Sigmoid colon (tissue), 7 donors: ENCODE results near the gene CDA. TPM values are rescaled to one million over a fixed set of nuclear protein-coding genes. Genes with fewer than 3 reads are reported as not detected.
A peak's percentile ranks its signal among the peaks of the same experiment; 100 is the strongest.

Experiments
- DNase-seq: peaks from one replicate; pipeline ENCODE4 v3.0.0-alpha.2; 2019
- H3K27ac ChIP-seq, 4 donors: fragments of 200-600 bp; sonication (generic); one replicate each; pipeline ENCODE4 v1.5.1; 2016 to 2019; ENCODE audit warnings: mild to moderate bottlenecking in 1 of 4
- H3K27me3 ChIP-seq, 3 donors: fragments of 200-600 bp; sonication (generic); one replicate each; pipeline ENCODE4 v1.5.1; 2019; ENCODE audit warnings: mild to moderate bottlenecking in 1 of 3
- H3K36me3 ChIP-seq, 4 donors: fragments of 200-600 bp; sonication (generic); one replicate each; pipeline ENCODE4 v1.5.1; 2016 to 2019
- H3K4me1 ChIP-seq, 4 donors: fragments of 200-600 bp; sonication (generic); one replicate each; pipeline ENCODE4 v1.5.1; 2017 to 2019
- H3K4me3 ChIP-seq, 4 donors: fragments of 200-600 bp; sonication (generic); one replicate each; pipeline ENCODE4 v1.5.1; 2017 to 2019; ENCODE audit warnings: mild to moderate bottlenecking in 2 of 4, moderate library complexity in 1 of 4
- H3K9me3 ChIP-seq, 4 donors: fragments of 200-600 bp in 3 of 4; sonication (generic) in 3 of 4; one replicate each; pipeline versions ENCODE4 v1.5.1 to v1.6.1; 2013 to 2019
- CTCF ChIP-seq, 4 experiments: fragments of 450-650 bp in 3 of 4; fragments of 200-600 bp in 1 of 4; IDR thresholded peaks; one replicate each; pipeline ENCODE4 v1.5.1; 2016 to 2019; ENCODE audit warnings: antibody characterized with exemption in 4 of 4, mild to moderate bottlenecking in 3 of 4, moderate library complexity in 2 of 4
- EP300 ChIP-seq, 4 donors: sonication (generic); formaldehyde crosslinking; IDR thresholded peaks; one replicate each; pipeline ENCODE4 v1.6.1; 2017; ENCODE audit warnings: antibody characterized with exemption in 4 of 4
- POLR2A ChIP-seq, 2 donors: fragments of 450-650 bp; IDR thresholded peaks; one replicate each; pipeline ENCODE4 v1.6.1; 2016; ENCODE audit warnings: antibody characterized with exemption in 2 of 2, mild to moderate bottlenecking in 2 of 2, moderate library complexity in 2 of 2
- POLR2AphosphoS5 ChIP-seq, 4 donors: sonication (generic); formaldehyde crosslinking; IDR thresholded peaks; one replicate each; pipeline ENCODE4 v1.6.1; 2017; ENCODE audit warnings: antibody characterized with exemption in 4 of 4
- WGBS, 2 donors: extraction: QIAGEN DNeasy Blood & Tissue Kit; methylation state at CpG; one replicate each; pipeline ENCODE4 v1.1.7; 2013; 5-methylcytosine and 5-hydroxymethylcytosine counted together
- intact Hi-C: fragments of 100-400 bp; cut with DNase I; formaldehyde crosslinking; loops from one replicate; pipeline ENCODE4 v1.15.1; 2023
- polyA plus RNA-seq, 3 donors: library from polyadenylated mRNA; stranded (reverse); fragments of 200-250 nt; gene quantifications; one replicate each; pipeline ENCODE4 v1.2.3, GENCODE V29; 2013
- total RNA-seq, 4 donors: library from RNA; depleted of rRNA; stranded (reverse); fragments of >200 nt; gene quantifications; one replicate each; pipeline ENCODE4 v1.1.0, GENCODE V29; 2016
- donor health status: healthy with polysubstance abuse.
- donor health status: Bipolar disorder and iron deficiency.
- donor health status: healthy.

The CDA gene
- total and polyA plus RNA-seq, 7 donors: 1.3 to 272 (median 4.3) TPM

GRCh38 chr1:20626524-20626923 is 37.6 kb downstream of the CDA start:
- Histone ChIP-seq H3K27ac (no peak overlapping the region), H3K36me3 (no peaks in the 10 kb centered on the region), H3K9me3 (no peaks in the 10 kb centered on the region), H3K4me3 (no peak overlapping the region), H3K27me3 (peaks cover 0 to 8% (median 0%) of the 10 kb centered on the region in 3 donors), H3K4me1 (no peaks in the 10 kb centered on the region)
- DNase-seq: no peak
- WGBS, 2 donors: 74 to 78% methylated on average over 1 of the region's 1 CpG
- TF ChIP-seq EP300 (IDR thresholded peaks at IDR 0.05) (no peak), CTCF (IDR thresholded peaks at IDR 0.05) (no peak), POLR2AphosphoS5 (IDR thresholded peaks at IDR 0.05) (no peak), POLR2A (IDR thresholded peaks at IDR 0.05) (no peak)
- intact Hi-C loops: no loop called here

GRCh38 chr1:20630729-20631128 is 41.8 kb downstream of the CDA start:
- 64 to 66% methylated on average over 4 of the region's 4 CpGs for WGBS, 2 donors
- intact Hi-C loops: no loop called here
- no peak for DNase-seq

GRCh38 chr1:20632386-20632785 is 43.5 kb downstream of the CDA start:
- peaks cover 0 to 28% (median 20%) of the 10 kb centered on the region in 4 donors for H3K4me1 ChIP-seq
- peaks cover 0 to 6% (median 5%) of the 10 kb centered on the region in 4 donors for H3K36me3 ChIP-seq
- no peaks in the 10 kb centered on the region for H3K27me3 ChIP-seq
- no peak for TF ChIP-seq POLR2A (IDR thresholded peaks at IDR 0.05)
- TF ChIP-seq CTCF (IDR thresholded peaks at IDR 0.05): no peak
- no peak for TF ChIP-seq POLR2AphosphoS5 (IDR thresholded peaks at IDR 0.05)
- TF ChIP-seq EP300 (IDR thresholded peaks at IDR 0.05): no peak
- DNase-seq: no peak
- no peaks in the 10 kb centered on the region for H3K9me3 ChIP-seq
- intact Hi-C loops: loop anchor here (2.0 kb wide), 1 partner anchor 110 kb away; no protein-coding TSS in a partner anchor
- no peak overlapping the region for H3K4me3 ChIP-seq
- 86 to 87% methylated on average over 3 of the region's 3 CpGs for WGBS, 2 donors
- no peak overlapping the region for H3K27ac ChIP-seq

More at GRCh38 chr1:20630729-20631128, 41.8 kb downstream of the CDA start:
- H3K27me3 ChIP-seq: no peaks in the 10 kb centered on the region
- H3K4me3 ChIP-seq: no peak overlapping the region
- H3K4me1 ChIP-seq: peaks cover 0 to 22% (median 16%) of the 10 kb centered on the region in 4 donors
- no peak overlapping the region for H3K27ac ChIP-seq
- TF ChIP-seq POLR2AphosphoS5 (IDR thresholded peaks at IDR 0.05) (no peak), CTCF (IDR thresholded peaks at IDR 0.05) (no peak), POLR2A (IDR thresholded peaks at IDR 0.05) (no peak), EP300 (IDR thresholded peaks at IDR 0.05) (no peak)
- no peaks in the 10 kb centered on the region for H3K36me3 ChIP-seq
- no peaks in the 10 kb centered on the region for H3K9me3 ChIP-seq

GRCh38 chr1:20633190-20634064 is 44.5 kb downstream of the CDA start, which contains the start of gene PINK1:
Gene PINK1, plus strand, starts transcription at chr1:20633458. Its CDS starts 91 bp downstream, at chr1:20633549.
- intact Hi-C loops: loop anchor here (2.0 kb wide), 1 partner anchor 111 kb away; no protein-coding TSS in a partner anchor
- TF ChIP-seq EP300 (IDR thresholded peaks at IDR 0.05): no peak
- TF ChIP-seq CTCF (IDR thresholded peaks at IDR 0.05): peak; percentile 88 to 98 (median 92)
- peak; percentile 31 to 86 (median 80) for TF ChIP-seq POLR2AphosphoS5 (IDR thresholded peaks at IDR 0.05)

More at GRCh38 chr1:20633190-20634064, 44.5 kb downstream of the CDA start, which contains the start of gene PINK1:
- Histone ChIP-seq H3K4me1 (peaks cover 0 to 28% (median 20%) of the 10 kb centered on the region in 4 donors), H3K27ac (peak within 1 kb of the TSS; percentile 95 to 96 (median 96)), H3K36me3 (peaks cover 0 to 17% (median 15%) of the 10 kb centered on the region in 4 donors), H3K27me3 (no peaks in the 10 kb centered on the region), H3K9me3 (no peaks in the 10 kb centered on the region), H3K4me3 (peak within 1 kb of the TSS; percentile 88 to 99 (median 92))
- DNase-seq: peak; percentile 90
- WGBS, 2 donors: 1% methylated on average over 93 of the region's 93 CpGs
